A673 (cell line): ENCODE measurements around the gene TOR4A. TPM values are rescaled to one million over a fixed set of nuclear protein-coding genes. Genes with fewer than 3 reads are reported as not detected.

ENCODE experiments used
- BruUV-seq: library from RNA; stranded (reverse); fragments of 400-500 nt; replicated peaks from 2 replicates; lab custom pipeline; 2021; lab: Mats Ljungman, UMichigan
- CTCF ChIA-PET: fragments of 300-600 bp; sonication (Branson Sonifier 250); formaldehyde crosslinking; loops from one replicate; lab custom pipeline; 2022; ENCODE audit warnings: antibody characterized with exemption; lab: Charles Lee
- POLR2A ChIA-PET: fragments of 300-600 bp; sonication (Branson Sonifier 250); formaldehyde crosslinking; loops from one replicate; lab custom pipeline; 2022; ENCODE audit warnings: antibody characterized with exemption; ENCODE audit not compliant: low non-redundant PET; lab: Charles Lee
- DNase-seq: peaks from one replicate; pipeline ENCODE4 v3.0.0-alpha.2; 2015; ENCODE audit warnings: low spot score
- H3K27ac ChIP-seq: fragments of 200-600 bp; sonication (generic); 2 replicates; pipeline ENCODE4 v1.5.1; 2016; ENCODE audit warnings: mixed run types, low read depth, mild to moderate bottlenecking, mixed read lengths, antibody characterized with exemption, low read length; ENCODE audit not compliant: poor library complexity, severe bottlenecking
- H3K27me3 ChIP-seq: fragments of 200-600 bp; sonication (generic); replicated peaks from 2 replicates; pipeline ENCODE4 v1.6.1; 2017; ENCODE audit warnings: mixed run types, low read depth, mild to moderate bottlenecking, mixed read lengths, antibody characterized with exemption, low read length; ENCODE audit not compliant: insufficient read depth, poor library complexity
- H3K36me3 ChIP-seq: fragments of 200-600 bp; sonication (generic); 2 replicates; pipeline ENCODE4 v1.6.1; 2016; ENCODE audit warnings: mixed run types, mild to moderate bottlenecking, mixed read lengths, antibody characterized with exemption, low read length; ENCODE audit not compliant: insufficient read depth, poor library complexity, severe bottlenecking
- H3K4me1 ChIP-seq: fragments of 200-600 bp; sonication (generic); 2 replicates; pipeline ENCODE4 v1.6.1; 2017; ENCODE audit warnings: mixed run types, mild to moderate bottlenecking, mixed read lengths, antibody characterized with exemption, low read length; ENCODE audit not compliant: insufficient read depth, poor library complexity, severe bottlenecking
- H3K4me3 ChIP-seq: fragments of 200-600 bp; sonication (generic); 2 replicates; pipeline ENCODE4 v1.5.1; 2016; ENCODE audit warnings: low read depth, mixed run types, mild to moderate bottlenecking, mixed read lengths, low read length; ENCODE audit not compliant: poor library complexity, severe bottlenecking
- H3K9me3 ChIP-seq: fragments of 200-600 bp; sonication (generic); 2 replicates; pipeline ENCODE4 v1.6.1; 2016; ENCODE audit warnings: mixed run types, low read depth, mild to moderate bottlenecking, mixed read lengths, antibody characterized with exemption, low read length; ENCODE audit not compliant: poor library complexity, severe bottlenecking
- CTCF ChIP-seq: fragments of 300-800, 200-600 bp; sonication (generic); conservative IDR thresholded peaks from 2 replicates; pipeline ENCODE4 v1.5.1; 2017; ENCODE audit warnings: low read depth, mild to moderate bottlenecking, antibody characterized with exemption, low read length, moderate library complexity, mixed read lengths
- EZH2 ChIP-seq: fragments of 200-600 bp; sonication (generic); IDR thresholded peaks from 2 replicates; pipeline ENCODE4 v1.6.1; 2017; ENCODE audit warnings: borderline replicate concordance, low read depth, mild to moderate bottlenecking, mixed read lengths, antibody characterized with exemption, low read length; ENCODE audit not compliant: poor library complexity, severe bottlenecking
- intact Hi-C: fragments of 100-400 bp; cut with micrococcal nuclease; formaldehyde crosslinking; loops from one replicate; pipeline ENCODE4 v1.10.0; 2022; ENCODE audit not compliant: unreplicated experiment
- total RNA-seq: library from RNA; stranded (reverse); gene quantifications from 2 replicates; pipeline ENCODE4 v1.2.3, GENCODE V29; 2021

The TOR4A gene
- total RNA-seq, 1 experiment from 2014 or later = 0.82 TPM

- intact Hi-C loops = no loop called here
- no peaks in the 10 kb centered on the region for H3K27me3 ChIP-seq
- TF ChIP-seq EZH2 (no peak), CTCF (no peak)
- ChIA-PET POLR2A (no interaction called here), CTCF (no interaction called here)
- peaks cover 13% of the 10 kb centered on the region for H3K4me1 ChIP-seq
- H3K36me3 ChIP-seq = no peaks in the 10 kb centered on the region
- no peak overlapping the region for H3K4me3 ChIP-seq
- H3K9me3 ChIP-seq = no peaks in the 10 kb centered on the region
- BruUV-seq = no TSS peak
- no peak overlapping the region for H3K27ac ChIP-seq
- DNase-seq = no peak
These were observed 36.5 kb downstream of the TOR4A start for GRCh38 chr9:137313956-137314560.

GRCh38 chr9:137314561-137315560 lies 37.3 kb downstream of the TOR4A start:
- H3K4me3 ChIP-seq = no peak overlapping the region
- TF ChIP-seq CTCF = no peak
- no peak for TF ChIP-seq EZH2
- intact Hi-C loops = no loop called here
- no TSS peak for BruUV-seq
- DNase-seq = no peak
- no peaks in the 10 kb centered on the region for H3K36me3 ChIP-seq
- ChIA-PET POLR2A (no interaction called here), CTCF (no interaction called here)
- no peaks in the 10 kb centered on the region for H3K27me3 ChIP-seq
- H3K4me1 ChIP-seq = peaks cover 13% of the 10 kb centered on the region
- no peaks in the 10 kb centered on the region for H3K9me3 ChIP-seq
- H3K27ac ChIP-seq = no peak overlapping the region

GRCh38 chr9:137315581-137316011 lies 38.1 kb downstream of the TOR4A start:
- no peaks in the 10 kb centered on the region for H3K27me3 ChIP-seq
- DNase-seq = no peak
- no peak overlapping the region for H3K27ac ChIP-seq
- no peaks in the 10 kb centered on the region for H3K36me3 ChIP-seq
- intact Hi-C loops = no loop called here
- ChIA-PET POLR2A (no interaction called here), CTCF (interaction anchor here (0.6 kb wide), 1 partner anchor 107 kb away, joined by 3 read pairs; the partner anchor contains the start of genes EXD3 and NOXA1)
- peaks cover 18% of the 10 kb centered on the region for H3K4me1 ChIP-seq
- H3K9me3 ChIP-seq = no peaks in the 10 kb centered on the region
- BruUV-seq = no TSS peak
- peak overlapping the region; percentile 18 for H3K4me3 ChIP-seq
- TF ChIP-seq EZH2 = no peak
- TF ChIP-seq CTCF = no peak
